Calu3 (cell line): ENCODE results near the gene ADGRG1. TPM values are rescaled to one million over a fixed set of nuclear protein-coding genes. Genes with fewer than 3 reads are reported as not detected.

Experiments used
- BruUV-seq: library from RNA; stranded (reverse); fragments of 400-500 nt; replicated peaks from 2 replicates; lab custom pipeline; 2021; lab: Mats Ljungman, UMichigan
- CTCF ChIA-PET: fragments of 300-600 bp; sonication (Branson Sonifier 250); formaldehyde crosslinking; loops from one replicate; lab custom pipeline; 2022; ENCODE audit warnings: antibody characterized with exemption; lab: Charles Lee
- DNase-seq: peaks from one replicate; pipeline ENCODE4 v3.0.0; 2022
- H3K27ac Mint-ChIP-seq: one replicate; pipeline ENCODE4 v1.8.0; 2022; ENCODE audit warnings: mixed read lengths; ENCODE audit not compliant: unreplicated experiment
- H3K27me3 Mint-ChIP-seq: one replicate; pipeline ENCODE4 v1.8.0; 2022; ENCODE audit warnings: mixed read lengths; ENCODE audit not compliant: unreplicated experiment
- H3K36me3 Mint-ChIP-seq: one replicate; pipeline ENCODE4 v1.8.0; 2022; ENCODE audit warnings: mild to moderate bottlenecking, moderate library complexity, mixed read lengths; ENCODE audit not compliant: insufficient read depth, unreplicated experiment
- H3K4me1 Mint-ChIP-seq: one replicate; pipeline ENCODE4 v1.8.0; 2022; ENCODE audit warnings: mild to moderate bottlenecking, low read depth, mixed read lengths; ENCODE audit not compliant: unreplicated experiment
- H3K4me3 Mint-ChIP-seq: one replicate; pipeline ENCODE4 v1.8.0; 2022; ENCODE audit warnings: mild to moderate bottlenecking, low read depth, moderate library complexity, mixed read lengths; ENCODE audit not compliant: unreplicated experiment
- H3K9me3 Mint-ChIP-seq: one replicate; pipeline ENCODE4 v1.8.0; 2022; ENCODE audit warnings: low read depth, mixed read lengths; ENCODE audit not compliant: unreplicated experiment
- CTCF ChIP-seq: fragments of 200-600 bp; IDR thresholded peaks from one replicate; pipeline ENCODE4 v1.8.0; 2022; ENCODE audit warnings: antibody characterized with exemption; ENCODE audit not compliant: unreplicated experiment
- intact Hi-C: fragments of 100-400 bp; cut with micrococcal nuclease; formaldehyde crosslinking; loops from one replicate; pipeline ENCODE4 v1.10.0; 2022; ENCODE audit not compliant: unreplicated experiment
- total RNA-seq: library from RNA; stranded (reverse); gene quantifications from 2 replicates; pipeline ENCODE4 v1.2.3, GENCODE V29; 2022

ADGRG1 gene
- total RNA-seq, 1 experiment from 2014 or later: 278 TPM

DNA sequence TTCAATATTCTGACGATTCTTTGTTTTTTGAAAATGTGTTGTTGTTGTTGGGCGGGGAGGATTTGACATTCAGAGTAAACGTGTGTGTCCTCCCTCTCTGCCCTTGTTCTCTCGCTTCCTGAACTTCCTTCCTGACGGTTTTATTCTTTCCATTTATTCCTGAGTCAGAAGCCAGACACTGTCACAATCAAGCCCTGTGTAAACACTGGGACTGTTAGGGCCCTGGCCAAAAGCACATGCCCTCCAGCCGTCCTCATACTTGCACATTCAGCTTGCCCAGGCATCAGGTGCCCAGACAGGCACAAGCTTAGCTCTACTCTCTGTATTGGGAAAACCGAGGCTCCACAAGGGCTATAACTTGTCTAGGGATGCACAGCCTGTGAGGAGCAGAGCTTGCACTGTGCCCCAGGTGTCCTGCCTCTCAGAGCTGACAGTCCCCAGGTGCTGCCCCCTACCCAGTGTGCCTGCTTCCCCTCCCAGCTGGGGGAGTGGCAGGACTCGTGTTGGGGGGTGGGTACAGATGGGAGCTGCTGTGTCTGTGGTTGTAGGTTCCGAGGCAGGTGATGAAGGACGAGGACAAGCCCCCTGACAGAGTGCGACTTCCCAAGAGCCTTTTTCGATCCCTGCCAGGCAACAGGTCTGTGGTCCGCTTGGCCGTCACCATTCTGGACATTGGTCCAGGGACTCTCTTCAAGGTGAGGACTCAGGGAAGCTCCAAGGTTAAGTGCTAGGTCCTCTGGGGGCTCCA, 49.4 kb downstream of the ADGRG1 start:
- no peaks in the 10 kb centered on the region for H3K4me1 Mint-ChIP-seq
- CTCF ChIA-PET: interaction anchor here (0.6 kb wide), 1 partner anchor 28 kb away, joined by 3 read pairs; no protein-coding TSS in a partner anchor
- peaks cover 63% of the 10 kb centered on the region for H3K27me3 Mint-ChIP-seq
- intact Hi-C loops: no loop called here
- H3K9me3 Mint-ChIP-seq: no peaks in the 10 kb centered on the region
- no peak for TF ChIP-seq CTCF
- BruUV-seq: no TSS peak
- H3K4me3 Mint-ChIP-seq: no peak overlapping the region
- H3K36me3 Mint-ChIP-seq: no peaks in the 10 kb centered on the region
- H3K27ac Mint-ChIP-seq: no peak overlapping the region
- no peak for DNase-seq

- H3K9me3 Mint-ChIP-seq: no peaks in the 10 kb centered on the region
- no peaks in the 10 kb centered on the region for H3K36me3 Mint-ChIP-seq
- no TSS peak for BruUV-seq
- no peaks in the 10 kb centered on the region for H3K4me1 Mint-ChIP-seq
- TF ChIP-seq CTCF: no peak
- H3K27ac Mint-ChIP-seq: no peak overlapping the region
- CTCF ChIA-PET: no interaction called here
- peaks cover 52% of the 10 kb centered on the region for H3K27me3 Mint-ChIP-seq
- no peak overlapping the region for H3K4me3 Mint-ChIP-seq
- intact Hi-C loops: no loop called here
- DNase-seq: no peak
Observed at GRCh38 chr16:57679016-57679415, 50.6 kb downstream of the ADGRG1 start.

DNA sequence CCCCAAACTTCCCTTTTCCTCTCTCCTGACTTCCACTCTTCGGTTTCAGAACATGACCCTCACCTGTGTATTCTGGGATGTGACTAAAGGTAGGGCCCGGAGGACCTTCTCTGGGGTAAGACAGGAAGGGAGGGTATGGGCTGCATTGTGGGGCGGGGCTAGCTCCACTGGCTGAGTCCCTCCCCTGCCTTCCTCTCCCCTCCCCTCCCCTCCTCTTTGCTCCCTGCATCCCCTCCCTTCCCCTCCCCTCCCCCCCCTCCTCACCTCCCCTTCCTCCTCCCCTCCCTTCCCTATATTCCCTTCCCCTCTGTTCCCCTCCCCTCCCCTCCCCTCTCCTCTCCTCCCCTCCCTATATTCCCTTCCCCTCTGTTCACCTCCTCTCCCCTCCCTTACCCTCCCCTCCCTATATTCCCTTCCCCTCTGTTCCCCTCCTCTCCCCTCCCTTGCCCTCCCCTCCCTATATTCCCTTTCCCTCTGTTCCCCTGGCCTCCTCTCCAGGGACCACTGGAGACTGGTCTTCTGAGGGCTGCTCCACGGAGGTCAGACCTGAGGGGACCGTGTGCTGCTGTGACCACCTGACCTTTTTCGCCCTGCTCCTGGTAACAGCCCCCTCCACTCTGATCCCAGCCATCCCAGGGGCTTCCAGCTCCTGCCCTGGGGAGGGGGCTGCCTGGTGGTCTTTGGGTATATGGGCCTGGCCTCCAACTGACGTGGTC, 51.5 kb downstream of the ADGRG1 start:
- H3K9me3 Mint-ChIP-seq: no peaks in the 10 kb centered on the region
- H3K36me3 Mint-ChIP-seq: no peaks in the 10 kb centered on the region
- intact Hi-C loops: no loop called here
- DNase-seq: no peak
- no TSS peak for BruUV-seq
- TF ChIP-seq CTCF: no peak
- CTCF ChIA-PET: no interaction called here
- peaks cover 56% of the 10 kb centered on the region for H3K27me3 Mint-ChIP-seq
- no peak overlapping the region for H3K27ac Mint-ChIP-seq
- no peaks in the 10 kb centered on the region for H3K4me1 Mint-ChIP-seq
- no peak overlapping the region for H3K4me3 Mint-ChIP-seq

DNA sequence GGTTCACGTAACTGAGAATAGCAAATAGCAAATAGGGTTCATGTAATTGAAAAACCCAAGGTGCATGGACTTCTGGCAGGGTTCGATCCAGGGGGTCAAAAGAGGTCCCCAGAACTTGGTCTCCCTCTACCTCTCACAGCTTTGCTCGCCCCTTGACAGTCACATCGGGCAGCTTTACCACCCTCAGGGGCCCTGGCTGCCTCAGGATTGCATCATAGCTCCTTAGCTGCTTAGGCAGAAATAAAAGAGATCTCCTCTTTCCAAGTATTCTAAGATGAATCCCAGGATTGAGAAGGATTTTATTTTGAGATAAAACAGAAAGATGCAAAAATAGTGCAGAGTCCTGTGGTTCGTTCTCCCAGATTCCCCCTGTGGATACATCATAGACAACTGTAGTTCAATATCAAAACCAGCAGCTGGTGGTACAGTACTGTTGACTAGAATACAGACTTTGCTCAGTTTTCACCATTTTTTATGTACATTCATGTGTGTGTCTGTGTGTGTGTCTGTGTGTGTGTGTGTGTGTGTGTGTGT, 52.5 kb downstream of the ADGRG1 start:
- TF ChIP-seq CTCF: no peak
- CTCF ChIA-PET: interaction anchor here (0.7 kb wide), 1 partner anchor 29 kb away, joined by 8 read pairs; no protein-coding TSS in a partner anchor
- DNase-seq: no peak
- no peaks in the 10 kb centered on the region for H3K9me3 Mint-ChIP-seq
- no peaks in the 10 kb centered on the region for H3K36me3 Mint-ChIP-seq
- no TSS peak for BruUV-seq
- peaks cover 58% of the 10 kb centered on the region for H3K27me3 Mint-ChIP-seq
- H3K27ac Mint-ChIP-seq: no peak overlapping the region
- no peak overlapping the region for H3K4me3 Mint-ChIP-seq
- no peaks in the 10 kb centered on the region for H3K4me1 Mint-ChIP-seq
- intact Hi-C loops: no loop called here
